DLD1 (cell line): ENCODE results near the gene ZACN.

ENCODE experiments used
- in situ Hi-C: cut with HindIII; loops from 2 replicates; pipeline ENCODE4 v1.10.0; 2017; ENCODE audit warnings: low sequenced_read_pairs

The ZACN gene

DNA sequence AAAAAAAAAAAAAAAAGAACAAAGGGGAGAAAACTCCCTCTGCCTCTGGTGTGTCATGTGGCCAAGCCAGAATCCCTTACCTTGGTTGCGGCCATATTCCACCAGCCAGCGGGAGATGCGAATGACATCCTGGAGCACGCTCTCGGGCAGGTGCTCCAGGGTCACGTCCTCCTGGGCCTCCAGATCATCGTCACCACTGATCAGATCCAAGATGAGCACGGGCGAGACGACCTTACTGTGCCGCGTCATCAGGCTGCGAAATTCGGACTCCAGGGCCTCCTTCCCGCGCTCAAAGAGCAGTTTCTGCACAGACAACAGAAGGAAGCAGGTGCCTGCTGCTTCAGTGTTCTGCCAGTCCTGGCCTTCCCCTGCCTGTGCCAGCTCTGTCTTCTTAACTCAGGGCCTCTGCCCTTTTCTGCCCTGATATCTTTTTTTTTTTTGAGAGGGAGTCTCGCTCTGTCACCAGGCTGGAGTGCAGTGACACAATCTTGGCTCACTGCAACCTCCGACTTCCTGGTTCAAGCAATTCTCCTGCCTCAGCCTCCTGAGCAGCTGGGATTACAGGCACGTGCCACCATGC, 18.8 kb downstream of the ZACN start:
- in situ Hi-C loops: no loop called here

- in situ Hi-C loops: no loop called here
These were observed 23.9 kb downstream of the ZACN start for GRCh38 chr17:76102944-76103273.

DNA sequence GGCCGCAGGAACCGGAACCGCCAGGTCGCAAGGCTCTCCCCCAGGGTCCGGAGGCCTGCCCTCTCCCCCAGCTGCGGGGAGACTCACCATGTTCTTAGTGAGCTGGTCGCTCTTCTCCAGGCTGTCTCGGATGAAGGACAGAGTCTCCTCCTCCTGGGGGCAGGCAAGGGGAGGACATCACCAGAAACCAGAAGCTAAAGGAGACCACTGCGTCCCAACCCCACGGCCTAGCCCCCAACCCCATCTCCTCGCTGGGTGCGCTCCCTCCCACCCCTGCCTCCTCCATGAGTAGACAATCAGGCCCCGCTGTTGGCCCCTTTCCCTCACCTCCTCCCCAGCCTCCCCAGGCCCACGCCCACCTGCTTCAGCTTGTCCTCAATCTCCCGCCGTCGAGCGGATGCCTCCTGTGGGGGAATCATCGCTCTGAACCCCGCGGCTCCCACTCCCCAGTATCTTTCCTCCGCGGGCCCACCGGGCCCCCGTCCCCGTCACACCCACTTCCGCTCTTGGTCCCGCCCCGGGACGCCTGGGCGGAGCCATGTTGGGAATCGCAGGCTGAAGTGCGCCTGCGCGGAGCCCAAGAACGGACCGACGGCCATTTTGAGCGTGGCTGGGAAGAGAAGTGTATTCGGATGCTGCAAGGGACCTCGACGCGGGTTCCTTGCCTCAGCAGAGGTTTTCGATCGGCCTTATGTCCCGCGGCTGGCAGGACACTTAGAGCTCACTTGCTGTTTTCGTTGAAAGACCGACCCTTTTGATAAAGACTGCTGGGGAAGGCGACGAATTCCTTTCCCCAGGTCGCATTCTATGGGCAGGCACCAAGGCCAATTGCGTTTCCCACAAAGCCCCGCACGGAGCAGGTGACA, 24.5 kb downstream of the ZACN start, which contains the start of gene EXOC7:
TSS of gene EXOC7 (minus strand) at position 514 of the 866 bp plus-strand sequence. CDS start at position 419, 95 bp downstream.
- in situ Hi-C loops: no loop called here

DNA sequence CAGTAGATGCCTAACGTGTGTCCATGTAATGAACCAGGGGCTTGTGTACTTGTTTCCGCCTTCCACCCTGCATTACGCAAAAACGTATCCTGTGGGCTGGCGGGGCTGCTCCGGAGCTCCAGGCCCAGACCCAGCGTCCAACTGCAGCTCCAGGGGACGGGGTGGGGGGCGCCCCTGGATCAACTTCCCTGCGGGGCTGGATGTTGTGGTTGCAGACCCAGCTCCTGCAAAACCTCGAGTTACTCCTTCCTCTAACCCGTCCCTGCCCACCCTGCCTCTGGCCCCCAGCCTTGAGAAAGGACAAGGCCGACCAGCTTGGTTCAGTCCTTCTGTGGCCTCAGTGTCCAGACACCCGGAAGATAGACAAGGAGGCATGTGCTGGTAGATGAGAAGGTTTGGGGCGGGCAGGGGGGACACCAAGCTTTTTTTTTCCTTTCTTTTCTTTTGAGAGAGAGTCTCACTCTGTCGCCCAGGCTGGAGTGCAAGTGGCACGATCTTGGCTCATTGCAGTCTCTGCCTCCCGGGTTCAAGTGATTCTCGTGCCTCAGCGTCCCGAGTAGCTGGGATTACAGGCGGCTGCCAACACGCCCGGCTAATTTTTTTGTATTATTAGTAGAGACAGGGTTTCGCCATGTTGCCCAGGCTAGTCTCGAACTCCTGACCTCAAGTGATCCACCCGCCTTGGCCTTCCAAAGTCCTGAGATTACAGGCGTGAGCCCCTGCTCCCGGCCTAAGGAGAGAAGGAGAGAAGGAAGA, 25.3 kb downstream of the ZACN start:
- in situ Hi-C loops: no loop called here

- in situ Hi-C loops: no loop called here
These were observed 25.9 kb downstream of the ZACN start for GRCh38 chr17:76104896-76105231.

DNA sequence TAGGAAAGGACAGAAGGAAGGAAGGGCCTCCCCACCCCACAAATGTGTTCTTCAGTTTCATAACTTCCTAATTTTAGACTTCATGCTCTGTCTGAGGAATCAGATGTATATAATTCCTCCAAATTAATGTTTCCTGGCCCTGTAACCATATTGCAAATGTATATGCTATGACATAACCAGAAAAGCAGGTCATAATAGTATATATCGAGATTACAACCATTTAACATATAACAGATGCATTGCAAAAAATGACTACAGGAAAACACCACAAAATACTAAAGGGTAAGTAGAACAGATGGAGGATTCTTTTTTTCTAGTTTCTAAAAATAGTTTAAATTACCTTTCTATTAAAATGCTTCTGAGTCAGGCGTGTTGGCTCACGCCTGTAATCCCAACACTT, 27.7 kb downstream of the ZACN start:
- in situ Hi-C loops: no loop called here

DNA sequence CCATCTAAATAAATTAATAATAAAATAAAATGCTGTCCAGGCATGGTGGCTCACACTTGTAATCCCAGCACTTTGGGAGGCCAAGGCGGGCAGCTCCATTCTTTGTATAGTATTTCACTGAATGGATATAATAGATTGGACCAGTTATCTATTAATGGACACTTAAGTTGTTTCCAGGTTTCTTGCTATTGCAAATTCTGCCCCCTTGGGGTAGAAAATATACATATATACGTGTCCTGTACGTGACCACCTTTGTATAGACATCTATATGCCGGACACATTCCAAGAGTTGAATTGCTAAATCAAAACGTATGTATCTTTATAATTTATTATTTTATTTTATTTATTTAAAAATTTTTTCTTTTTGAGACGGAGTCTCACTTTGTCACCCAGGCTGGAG, 28.5 kb downstream of the ZACN start:
- in situ Hi-C loops: no loop called here

- in situ Hi-C loops: no loop called here
These were observed 33.0 kb downstream of the ZACN start for GRCh38 chr17:76111956-76112355.

DNA sequence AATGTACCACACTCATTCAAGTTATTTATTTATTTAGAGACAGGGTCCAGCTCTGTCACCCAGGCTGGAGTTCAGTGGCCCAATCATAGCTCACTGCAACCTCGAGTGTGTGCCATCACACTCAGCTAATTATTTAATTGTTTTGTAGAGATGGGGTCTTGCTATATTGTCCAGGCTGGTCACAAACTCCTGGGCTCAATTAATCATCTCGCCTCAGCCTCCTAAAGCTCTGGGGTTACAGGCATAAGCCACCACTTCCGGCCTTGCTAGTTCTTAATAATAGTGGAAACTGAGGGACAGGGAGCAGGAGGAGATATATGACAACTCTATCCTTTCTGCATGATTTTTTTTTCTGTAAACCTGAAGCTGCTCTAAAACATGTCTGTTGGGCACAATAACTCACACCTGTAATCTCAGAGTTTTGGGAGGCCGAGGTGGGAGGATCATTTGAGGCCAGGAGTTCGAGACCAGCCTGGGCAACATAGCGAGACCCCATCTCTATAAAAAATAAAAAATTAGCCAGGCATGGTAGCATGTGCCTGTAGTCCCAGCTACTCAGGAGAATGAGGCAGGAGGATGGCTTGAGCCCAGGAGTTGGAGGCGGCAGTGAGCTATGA, 36.3 kb downstream of the ZACN start:
- in situ Hi-C loops: no loop called here

DNA sequence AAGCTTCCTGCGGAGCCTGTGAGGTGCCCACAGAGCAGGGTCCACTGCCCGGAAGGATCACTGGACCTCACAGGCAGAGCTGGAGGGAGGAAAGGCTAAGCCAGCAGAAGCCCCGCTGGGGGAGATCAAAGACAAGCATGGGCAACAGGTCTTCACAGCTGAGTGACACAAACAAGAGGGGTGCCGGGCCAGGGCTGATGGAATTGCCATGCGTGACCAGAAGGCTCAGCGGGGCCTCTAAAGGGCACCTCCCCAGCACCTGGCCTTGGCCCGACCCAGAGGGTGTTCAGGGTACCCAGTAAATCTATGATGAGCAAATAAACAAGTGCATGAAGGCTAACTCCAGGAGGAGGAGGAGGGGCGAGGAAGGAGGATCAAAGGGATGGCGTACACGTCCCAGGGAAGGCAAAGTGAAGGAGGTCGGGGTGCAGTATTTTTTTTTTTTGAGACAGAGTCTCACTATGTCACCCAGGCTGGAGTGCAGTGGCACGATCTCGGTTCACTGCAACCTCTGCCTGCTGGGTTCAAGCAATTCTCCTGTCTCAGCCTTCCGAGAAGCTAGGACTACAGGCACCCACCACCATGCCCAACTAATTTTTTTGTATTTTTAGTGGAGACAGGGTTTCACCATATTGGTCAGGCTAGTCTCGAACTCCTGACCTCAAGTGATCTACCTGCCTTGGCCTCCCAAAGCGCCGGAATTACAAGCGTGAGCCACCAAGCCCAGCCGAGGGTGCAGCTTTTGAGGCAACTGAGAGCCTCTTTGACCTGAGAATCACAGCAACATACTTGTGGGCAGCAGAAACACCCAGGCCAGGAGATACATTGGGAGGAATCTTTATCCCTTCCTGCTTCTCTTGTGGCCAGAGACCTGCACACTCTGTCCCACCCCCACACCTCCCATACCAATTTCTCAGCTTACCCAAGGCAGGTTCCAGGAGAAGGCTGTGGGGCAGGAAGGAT, 40.7 kb downstream of the ZACN start:
- in situ Hi-C loops: no loop called here

DNA sequence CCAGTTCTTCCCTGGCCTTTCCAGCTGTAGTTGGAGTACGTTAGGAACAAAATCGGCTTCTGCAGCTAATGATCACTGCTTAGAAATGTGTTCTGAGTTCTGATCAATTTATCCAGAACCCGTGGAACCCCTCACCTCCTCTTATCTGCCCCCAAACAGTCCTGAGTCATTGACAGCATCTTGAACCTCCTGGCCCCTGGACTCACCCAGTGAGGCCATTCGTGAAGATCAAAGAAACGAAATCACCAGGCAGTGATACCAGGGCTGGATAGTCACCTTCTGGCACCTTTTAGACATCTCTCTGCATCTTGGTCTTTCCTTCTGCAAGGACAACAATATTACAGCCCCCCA, 41.7 kb downstream of the ZACN start:
- in situ Hi-C loops: no loop called here

DNA sequence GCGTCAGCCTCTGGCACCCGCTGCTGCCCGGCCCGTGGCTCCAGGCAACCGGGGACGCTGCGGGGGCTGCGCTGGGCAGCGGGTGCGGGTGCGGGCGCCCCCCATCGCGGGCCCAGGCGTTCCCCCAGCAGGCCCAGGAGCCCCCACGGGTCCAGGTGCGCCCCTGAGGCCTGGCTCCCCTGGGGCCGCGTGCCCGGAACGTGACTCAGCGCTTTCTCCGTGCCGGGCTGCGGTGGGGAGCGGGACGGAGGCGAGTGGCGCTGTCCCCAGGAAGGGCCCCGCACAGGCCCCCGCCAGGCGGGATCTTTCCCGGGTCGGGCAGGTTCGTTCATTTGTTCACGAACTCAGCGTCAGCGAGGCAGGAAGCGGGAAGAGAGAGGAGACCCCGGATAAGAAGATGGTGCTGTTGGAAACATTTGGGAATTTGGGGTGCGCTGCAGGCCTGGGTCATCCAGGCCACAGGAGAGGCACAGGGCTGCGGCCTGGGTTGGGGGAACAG, 43.0 kb downstream of the ZACN start:
- in situ Hi-C loops: no loop called here

DNA sequence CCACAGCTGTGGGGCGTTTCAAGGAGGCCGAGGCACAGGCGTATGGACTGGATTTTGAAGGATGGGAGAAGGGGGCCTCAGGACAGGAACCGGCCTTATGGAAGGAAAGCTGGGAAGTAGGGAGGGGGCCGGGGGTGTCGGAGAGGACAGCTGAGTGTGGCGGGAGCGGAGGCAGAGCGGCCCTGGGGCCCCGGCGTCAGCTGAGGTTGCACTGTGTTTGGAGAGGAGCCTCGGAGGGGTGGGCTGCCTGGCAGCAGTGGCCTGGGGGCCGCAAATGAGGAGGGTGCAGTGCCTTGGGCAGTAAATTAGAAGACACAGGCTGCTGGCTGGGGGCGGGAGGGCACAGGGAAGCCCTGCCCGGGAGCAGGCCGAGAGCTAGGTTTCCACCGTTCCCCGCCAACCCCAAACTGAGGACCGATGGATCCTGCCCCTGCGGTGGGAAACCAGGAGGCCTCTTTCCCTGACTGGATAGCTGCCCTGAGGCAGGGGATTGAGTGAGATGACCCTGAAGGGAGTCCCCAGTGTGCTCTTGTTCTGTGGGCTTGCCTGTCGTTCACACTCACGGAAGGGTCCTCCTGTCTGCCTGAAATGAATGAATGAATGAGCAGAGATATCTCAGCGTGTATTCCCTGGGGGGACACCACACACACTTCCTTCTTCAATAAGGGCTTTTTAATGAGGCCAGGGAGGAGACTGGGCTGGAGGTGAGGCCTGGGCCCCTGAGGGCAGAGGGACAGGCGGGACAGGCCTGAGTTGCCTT, 43.6 kb downstream of the ZACN start:
- in situ Hi-C loops: no loop called here

- in situ Hi-C loops: no loop called here
These were observed 44.2 kb downstream of the ZACN start for GRCh38 chr17:76123191-76123499.

DNA sequence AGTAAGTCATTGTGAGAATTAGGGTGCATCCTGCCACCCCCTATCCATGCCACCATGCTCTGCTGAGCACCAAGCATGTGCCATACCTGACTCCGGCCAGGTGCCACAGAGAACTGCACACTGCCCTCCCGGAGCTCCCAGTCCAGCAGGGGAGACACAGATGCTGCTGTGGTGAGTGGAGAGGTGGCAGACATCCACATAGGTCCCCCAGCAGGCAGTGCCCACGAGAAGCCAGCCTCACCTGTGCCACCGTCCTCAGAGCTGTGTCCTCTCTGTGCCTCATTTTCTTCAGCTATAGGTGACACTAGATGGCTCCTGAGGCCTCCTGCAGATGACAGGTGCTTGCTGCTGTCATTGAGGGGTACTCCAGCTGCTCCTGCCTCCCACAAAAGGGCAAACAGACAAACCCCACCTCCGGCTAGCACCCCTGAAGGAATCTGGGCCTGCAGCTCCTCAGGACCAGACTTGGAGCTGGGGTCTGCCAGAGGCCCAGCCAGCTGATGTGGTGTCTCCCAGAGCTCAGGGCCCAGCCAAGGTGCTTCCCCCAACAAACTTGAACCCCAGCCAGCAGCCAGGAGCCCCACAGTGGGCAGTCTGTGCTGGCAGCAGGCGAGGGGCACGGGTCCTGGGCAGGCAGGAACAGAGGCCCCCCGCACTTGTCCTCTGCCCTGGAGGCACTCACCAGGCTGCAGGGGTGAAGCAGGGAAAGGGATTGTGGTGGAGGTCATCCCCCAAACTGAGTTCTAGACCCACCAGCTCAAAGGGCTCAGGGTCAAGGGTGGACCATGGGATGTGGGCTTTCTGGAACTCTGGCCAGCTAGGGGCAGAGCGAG, 45.0 kb downstream of the ZACN start:
- in situ Hi-C loops: no loop called here

DNA sequence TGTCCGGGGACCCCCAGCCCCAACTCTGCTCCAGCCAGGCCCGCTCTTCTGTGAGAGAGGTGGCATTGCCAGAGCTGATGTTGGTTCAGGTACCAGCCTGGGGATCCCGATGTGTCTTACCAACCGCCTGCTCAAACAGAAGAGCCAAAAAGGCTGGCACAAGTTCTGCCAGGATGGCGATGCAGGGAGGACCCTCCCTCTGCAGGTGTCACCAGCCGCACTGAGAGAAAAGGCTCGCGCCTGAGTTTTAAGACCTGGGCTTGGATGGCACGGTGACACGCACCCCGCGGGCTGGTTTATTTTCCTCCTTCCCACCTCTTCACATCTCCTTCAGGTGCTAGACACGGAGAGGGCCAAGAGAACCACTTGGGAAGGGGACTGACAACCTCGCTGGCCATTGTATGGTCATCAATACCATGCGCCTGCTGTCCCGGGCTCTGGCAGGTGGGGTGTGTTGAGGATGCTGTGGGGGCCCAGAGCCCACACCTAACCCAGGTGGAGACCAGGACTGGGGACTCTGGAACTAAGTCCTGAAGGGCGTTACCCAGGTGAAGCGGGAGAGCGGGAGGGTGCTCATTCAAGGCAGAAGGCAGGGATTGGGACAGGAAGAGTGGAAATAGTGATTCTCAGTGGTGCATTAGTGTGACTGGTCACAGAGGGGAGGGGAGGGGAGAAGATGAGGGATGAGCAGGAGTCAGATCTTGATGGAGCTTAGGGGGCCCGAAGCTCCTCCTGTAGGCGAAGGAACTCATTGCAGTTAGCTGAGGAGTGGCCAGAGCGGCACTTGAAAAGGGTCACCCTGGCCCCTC, 45.8 kb downstream of the ZACN start:
- in situ Hi-C loops: no loop called here

GRCh38 chr17:76125391-76125675, 46.4 kb downstream of the ZACN start:
- in situ Hi-C loops: no loop called here

DNA sequence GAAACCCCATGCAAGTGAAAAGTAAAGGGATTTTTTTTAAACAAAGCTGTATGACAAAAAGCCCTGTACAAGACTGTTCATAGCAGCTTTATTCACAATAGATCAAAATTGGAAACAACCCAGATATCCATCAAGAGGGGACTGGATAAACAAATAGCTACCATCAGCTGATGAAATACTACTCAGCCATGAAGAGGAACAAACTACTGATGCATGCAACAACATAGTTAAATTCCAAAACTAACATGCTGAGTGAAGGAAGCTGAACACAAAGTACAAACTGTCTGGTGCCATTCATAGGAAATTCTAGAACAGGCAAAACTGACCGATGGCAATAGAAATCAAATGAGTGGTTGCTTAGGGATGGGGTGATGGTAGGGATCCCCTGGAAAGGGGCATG, 46.9 kb downstream of the ZACN start:
- in situ Hi-C loops: no loop called here
